NK-92 (cell line): ENCODE results near the gene SEMG2.

ENCODE experiments used
- DNase-seq: peaks from one replicate; lab custom pipeline; 2025; ENCODE audit not compliant: unreplicated experiment; lab: John Stamatoyannopoulos, UW

Gene SEMG2

GRCh38 chr20:45229264-45230056 is 8.3 kb downstream of the SEMG2 start:
- no peak for DNase-seq

GRCh38 chr20:45230631-45231030 is 9.5 kb downstream of the SEMG2 start:
- no peak for DNase-seq

- DNase-seq, result no peak
These were observed 14.8 kb downstream of the SEMG2 start for GRCh38 chr20:45235995-45236394.

GRCh38 chr20:45238139-45238538 is 17.0 kb downstream of the SEMG2 start:
- no peak for DNase-seq

- DNase-seq, result no peak
These were observed 24.9 kb downstream of the SEMG2 start for GRCh38 chr20:45246109-45246508.

- no peak for DNase-seq
These were observed 26.7 kb downstream of the SEMG2 start for GRCh38 chr20:45247865-45248264.

- no peak for DNase-seq
These were observed 27.4 kb downstream of the SEMG2 start for GRCh38 chr20:45248609-45249008.

GRCh38 chr20:45251884-45252560 is 30.8 kb downstream of the SEMG2 start:
- no peak for DNase-seq

- no peak for DNase-seq
These were observed 32.1 kb downstream of the SEMG2 start for GRCh38 chr20:45253261-45253660.

- DNase-seq, result no peak
These were observed 33.5 kb downstream of the SEMG2 start, which contains the start of gene SLPI for GRCh38 chr20:45254383-45255262. Gene SLPI (minus strand): TSS chr20:45254564. CDS start chr20:45254543, 21 bp downstream.

- DNase-seq, result no peak
These were observed 36.0 kb downstream of the SEMG2 start for GRCh38 chr20:45257161-45257560.

GRCh38 chr20:45257711-45258110 is 36.5 kb downstream of the SEMG2 start:
- no peak for DNase-seq

- no peak for DNase-seq
These were observed 37.1 kb downstream of the SEMG2 start for GRCh38 chr20:45258259-45258658.

GRCh38 chr20:45258664-45259063 is 37.5 kb downstream of the SEMG2 start:
- no peak for DNase-seq

GRCh38 chr20:45263556-45264266 is 42.5 kb downstream of the SEMG2 start:
- DNase-seq, result no peak

GRCh38 chr20:45266977-45267376 is 45.8 kb downstream of the SEMG2 start:
- DNase-seq, result no peak

GRCh38 chr20:45268531-45268930 is 47.4 kb downstream of the SEMG2 start:
- no peak for DNase-seq

GRCh38 chr20:45269056-45269455 is 47.9 kb downstream of the SEMG2 start:
- DNase-seq, result no peak

GRCh38 chr20:45269754-45270270 is 48.6 kb downstream of the SEMG2 start:
- DNase-seq, result no peak
